ENCODE results near the gene ALOX12. TPM values are rescaled to one million over a fixed set of nuclear protein-coding genes. Genes with fewer than 3 reads are reported as not detected.

The ALOX12 gene
- polyA plus RNA-seq, 1 donor (not counting 4 experiments of a cell fraction or from before 2014, with no cell fraction given), result 0.35 TPM

- Histone ChIP-seq H3K27ac (ENCODE audit: control insufficient read depth, insufficient read depth, low read length) (no peak within 1 kb of the TSS), H2AFZ (ENCODE audit: control insufficient read depth, low read length) (peak within 1 kb of the TSS; percentile 43), H3K9me3 (ENCODE audit: control insufficient read depth, low read depth, low read length) (no peaks in the 10 kb centered on the region), H3K9ac (ENCODE audit: control insufficient read depth, extremely low read depth, insufficient read depth, low read length) (peak within 1 kb of the TSS; percentile 37), H3K4me1 (ENCODE audit: control insufficient read depth, extremely low read depth, insufficient read depth, low read length) (peaks cover 31% of the 10 kb centered on the region), H3K27me3 (ENCODE audit: control insufficient read depth, extremely low read depth, insufficient read depth, low read length) (peaks cover 21% of the 10 kb centered on the region), H3K79me2 (ENCODE audit: control insufficient read depth, insufficient read depth, low read length) (no peaks in the 10 kb centered on the region), H3K36me3 (ENCODE audit: control insufficient read depth in 2 of 2, extremely low read depth in 1 of 2, insufficient read depth in 2 of 2, low read length in 2 of 2) (no peaks in the 10 kb centered on the region), H3K4me2 (ENCODE audit: control insufficient read depth, extremely low read depth, insufficient read depth, low read depth, low read length) (peak within 1 kb of the TSS; percentile 60), H3K4me3 (ENCODE audit: control insufficient read depth in 2 of 3, extremely low read depth in 1 of 3, insufficient read depth in 2 of 3, low read depth in 1 of 3, low read length in 3 of 3) (peak within 1 kb of the TSS; percentile 21 to 46 (median 35)), H3K9me1 (ENCODE audit: control insufficient read depth, extremely low read depth, insufficient read depth, low read length) (no peaks in the 10 kb centered on the region), H4K20me1 (ENCODE audit: control insufficient read depth, extremely low read depth, insufficient read depth, low read length) (no peaks in the 10 kb centered on the region)
- dilution Hi-C loops (cut with MboI; ENCODE audit: extremely low pct_ligation_motif_present, low sequenced_read_pairs), result no loop called here
- DNase-seq (ENCODE audit: low read depth, low spot score), result no peak
- no peak for FAIRE-seq
- no peak for TF ChIP-seq EZH2 (IDR thresholded peaks at IDR 0.05; ENCODE audit: low read length)
- no peak for TF ChIP-seq CTCF (optimal IDR thresholded peaks at IDR 0.05 in 1 of 3, IDR thresholded peaks at IDR 0.05 in 1 of 3, conservative IDR thresholded peaks at IDR 0.05 in 1 of 3; ENCODE audit: extremely low read depth in 1 of 3, insufficient read depth in 2 of 3, low read length in 3 of 3)
These were observed 47.8 kb downstream of the ALOX12 start, which contains the start of gene SLC16A11 for GRCh38 chr17:7043497-7044198. Gene SLC16A11, minus strand, starts transcription at chr17:7044092. Its CDS starts 579 bp downstream, at chr17:7043513.

GRCh38 chr17:7045492-7046126 is 49.8 kb downstream of the ALOX12 start:
- no peak for DNase-seq (ENCODE audit: low read depth, low spot score)
- peak overlapping the region; percentile 38 for H2AFZ ChIP-seq (ENCODE audit: control insufficient read depth, low read length)
- H3K9me3 ChIP-seq (ENCODE audit: control insufficient read depth, low read depth, low read length), result no peaks in the 10 kb centered on the region
- peak overlapping the region; percentile 20 to 70 (median 48) for H3K4me3 ChIP-seq (ENCODE audit: control insufficient read depth in 2 of 3, extremely low read depth in 1 of 3, insufficient read depth in 2 of 3, low read depth in 1 of 3, low read length in 3 of 3)
- H3K4me2 ChIP-seq (ENCODE audit: control insufficient read depth, extremely low read depth, insufficient read depth, low read depth, low read length), result peak overlapping the region; percentile 99
- FAIRE-seq, result no peak
- no peaks in the 10 kb centered on the region for H3K36me3 ChIP-seq (ENCODE audit: control insufficient read depth in 2 of 2, extremely low read depth in 1 of 2, insufficient read depth in 2 of 2, low read length in 2 of 2)
- peak overlapping the region; percentile 62 for H3K9ac ChIP-seq (ENCODE audit: control insufficient read depth, extremely low read depth, insufficient read depth, low read length)
- H3K79me2 ChIP-seq (ENCODE audit: control insufficient read depth, insufficient read depth, low read length), result no peaks in the 10 kb centered on the region
- no peaks in the 10 kb centered on the region for H3K9me1 ChIP-seq (ENCODE audit: control insufficient read depth, extremely low read depth, insufficient read depth, low read length)
- peak overlapping the region; percentile 86 for H3K27ac ChIP-seq (ENCODE audit: control insufficient read depth, insufficient read depth, low read length)
- peaks cover 21% of the 10 kb centered on the region for H3K27me3 ChIP-seq (ENCODE audit: control insufficient read depth, extremely low read depth, insufficient read depth, low read length)
- dilution Hi-C loops (cut with MboI; ENCODE audit: extremely low pct_ligation_motif_present, low sequenced_read_pairs), result no loop called here
- H3K4me1 ChIP-seq (ENCODE audit: control insufficient read depth, extremely low read depth, insufficient read depth, low read length), result peaks cover 29% of the 10 kb centered on the region
- no peaks in the 10 kb centered on the region for H4K20me1 ChIP-seq (ENCODE audit: control insufficient read depth, extremely low read depth, insufficient read depth, low read length)
- TF ChIP-seq CTCF (optimal IDR thresholded peaks at IDR 0.05 in 1 of 3, IDR thresholded peaks at IDR 0.05 in 1 of 3, conservative IDR thresholded peaks at IDR 0.05 in 1 of 3; ENCODE audit: extremely low read depth in 1 of 3, insufficient read depth in 2 of 3, low read length in 3 of 3) (peak in 2 of 3 experiments; percentile 46 to 69), EZH2 (IDR thresholded peaks at IDR 0.05; ENCODE audit: low read length) (no peak)

All from keratinocyte (primary cell).